ENCODE results near the gene PGM1. TPM values are rescaled to one million over a fixed set of nuclear protein-coding genes. Genes with fewer than 3 reads are reported as not detected.

Gene PGM1
- total RNA-seq, 1 experiment from 2014 or later, result 124 TPM

GRCh38 chr1:63675420-63675931, 82.3 kb downstream of the PGM1 start:
- ATAC-seq (no peak), DNase-seq (no peak)
- no peak overlapping the region for H2AFZ ChIP-seq (ENCODE audit: low read length)
- no peak overlapping the region for H3K9ac ChIP-seq (ENCODE audit: low read length)
- H3K27me3 ChIP-seq (ENCODE audit: low read length), result no peaks in the 10 kb centered on the region
- no peaks in the 10 kb centered on the region for H3K9me3 ChIP-seq (ENCODE audit: low read length)
- intact Hi-C loops (cut with micrococcal nuclease), result loop anchor here (10.0 kb wide), 1 partner anchor 239 kb away; no protein-coding TSS in a partner anchor
- H3K27ac ChIP-seq (ENCODE audit: low read length), result no peak overlapping the region
- no peak overlapping the region for H3K4me2 ChIP-seq (ENCODE audit: low read length)
- H3K4me1 ChIP-seq (ENCODE audit: insufficient read depth, low read length), result peaks cover 14% of the 10 kb centered on the region
- H4K20me1 ChIP-seq (ENCODE audit: low read length), result no peaks in the 10 kb centered on the region
- H3K9me2 ChIP-seq (replicated peaks; ENCODE audit: low read length), result no peaks in the 10 kb centered on the region
- H3K36me3 ChIP-seq (ENCODE audit: low read depth, low read length), result no peaks in the 10 kb centered on the region
- BruUV-seq (replicated peaks), result no TSS peak
- no peak overlapping the region for H3K4me3 ChIP-seq (ENCODE audit: low read length)
- TF ChIP-seq EZH2phosphoT487 (IDR thresholded peaks at IDR 0.05; ENCODE audit: borderline replicate concordance, low read length) (no peak), EZH2 (IDR thresholded peaks at IDR 0.05; ENCODE audit: low read length, unreplicated experiment) (no peak)
- TF ChIP-seq, protein P1, sequence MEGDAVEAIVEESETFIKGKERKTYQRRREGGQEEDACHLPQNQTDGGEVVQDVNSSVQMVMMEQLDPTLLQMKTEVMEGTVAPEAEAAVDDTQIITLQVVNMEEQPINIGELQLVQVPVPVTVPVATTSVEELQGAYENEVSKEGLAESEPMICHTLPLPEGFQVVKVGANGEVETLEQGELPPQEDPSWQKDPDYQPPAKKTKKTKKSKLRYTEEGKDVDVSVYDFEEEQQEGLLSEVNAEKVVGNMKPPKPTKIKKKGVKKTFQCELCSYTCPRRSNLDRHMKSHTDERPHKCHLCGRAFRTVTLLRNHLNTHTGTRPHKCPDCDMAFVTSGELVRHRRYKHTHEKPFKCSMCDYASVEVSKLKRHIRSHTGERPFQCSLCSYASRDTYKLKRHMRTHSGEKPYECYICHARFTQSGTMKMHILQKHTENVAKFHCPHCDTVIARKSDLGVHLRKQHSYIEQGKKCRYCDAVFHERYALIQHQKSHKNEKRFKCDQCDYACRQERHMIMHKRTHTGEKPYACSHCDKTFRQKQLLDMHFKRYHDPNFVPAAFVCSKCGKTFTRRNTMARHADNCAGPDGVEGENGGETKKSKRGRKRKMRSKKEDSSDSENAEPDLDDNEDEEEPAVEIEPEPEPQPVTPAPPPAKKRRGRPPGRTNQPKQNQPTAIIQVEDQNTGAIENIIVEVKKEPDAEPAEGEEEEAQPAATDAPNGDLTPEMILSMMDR (conservative IDR thresholded peaks at IDR 0.05; ENCODE audit: low read depth, low read length), result no peak
- ChIA-PET POLR2A (ENCODE audit: unreplicated experiment) (interaction anchor here (0.6 kb wide), 1 partner anchor 89 kb away, joined by 5 read pairs; no protein-coding TSS in a partner anchor), CTCF (interaction anchor here (0.7 to 1.4 kb wide), 2 partner anchors 16 to 239 kb away, joined by 3 to 29 read pairs; no protein-coding TSS in a partner anchor)
- no peaks in the 10 kb centered on the region for H3F3A ChIP-seq (ENCODE audit: low read length, unreplicated experiment)
- H3K79me2 ChIP-seq (ENCODE audit: low read length), result no peaks in the 10 kb centered on the region

DNA sequence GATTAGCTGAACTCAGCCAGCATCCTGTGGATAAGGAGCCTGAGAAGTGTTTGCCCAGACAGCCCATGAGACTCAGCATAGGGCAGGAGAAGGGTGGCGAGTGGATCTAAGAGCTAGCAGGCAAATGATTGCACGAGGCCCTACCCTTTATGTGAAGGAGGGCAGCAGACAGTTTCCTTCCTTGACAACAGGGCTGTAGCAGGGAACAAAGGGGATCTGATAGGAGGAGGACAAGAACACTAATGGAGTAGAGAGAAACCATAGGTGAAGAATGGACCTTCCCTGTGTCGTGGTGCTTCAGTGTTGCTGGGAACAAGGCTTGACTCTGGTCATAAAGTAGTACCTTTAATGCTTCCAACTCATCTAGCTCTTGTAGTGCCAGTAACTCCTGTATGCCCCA, 84.3 kb downstream of the PGM1 start:
- Histone ChIP-seq H3K79me2 (ENCODE audit: low read length) (no peaks in the 10 kb centered on the region), H3K36me3 (ENCODE audit: low read depth, low read length) (no peaks in the 10 kb centered on the region), H4K20me1 (ENCODE audit: low read length) (no peaks in the 10 kb centered on the region), H2AFZ (ENCODE audit: low read length) (no peak overlapping the region), H3K9ac (ENCODE audit: low read length) (no peak overlapping the region), H3K4me1 (ENCODE audit: insufficient read depth, low read length) (peaks cover 14% of the 10 kb centered on the region), H3K9me2 (replicated peaks; ENCODE audit: low read length) (no peaks in the 10 kb centered on the region), H3F3A (ENCODE audit: low read length, unreplicated experiment) (no peaks in the 10 kb centered on the region), H3K4me2 (ENCODE audit: low read length) (no peak overlapping the region), H3K27ac (ENCODE audit: low read length) (no peak overlapping the region), H3K4me3 (ENCODE audit: low read length) (no peak overlapping the region), H3K9me3 (ENCODE audit: low read length) (no peaks in the 10 kb centered on the region), H3K27me3 (ENCODE audit: low read length) (no peaks in the 10 kb centered on the region)
- ATAC-seq, result no peak
- ChIA-PET CTCF (no interaction called here), POLR2A (ENCODE audit: unreplicated experiment) (no interaction called here)
- BruUV-seq (replicated peaks), result no TSS peak
- TF ChIP-seq EZH2phosphoT487 (IDR thresholded peaks at IDR 0.05; ENCODE audit: borderline replicate concordance, low read length), result no peak
- TF ChIP-seq, protein P1 (conservative IDR thresholded peaks at IDR 0.05; ENCODE audit: low read depth, low read length), result no peak
- TF ChIP-seq EZH2 (IDR thresholded peaks at IDR 0.05; ENCODE audit: low read length, unreplicated experiment), result no peak
- DNase-seq, result no peak
- intact Hi-C loops (cut with micrococcal nuclease), result loop anchor here (10.0 kb wide), 1 partner anchor 237 kb away; no protein-coding TSS in a partner anchor

- H3K9me2 ChIP-seq (replicated peaks; ENCODE audit: low read length), result no peaks in the 10 kb centered on the region
- TF ChIP-seq EZH2 (IDR thresholded peaks at IDR 0.05; ENCODE audit: low read length, unreplicated experiment) (no peak), EZH2phosphoT487 (IDR thresholded peaks at IDR 0.05; ENCODE audit: borderline replicate concordance, low read length) (no peak)
- TF ChIP-seq, protein P1 (conservative IDR thresholded peaks at IDR 0.05; ENCODE audit: low read depth, low read length), result no peak
- H3K79me2 ChIP-seq (ENCODE audit: low read length), result no peaks in the 10 kb centered on the region
- CTCF ChIA-PET, result interaction anchor here (0.7 kb wide), 1 partner anchor 31 kb away, joined by 3 read pairs; no protein-coding TSS in a partner anchor
- H3K4me3 ChIP-seq (ENCODE audit: low read length), result no peak overlapping the region
- intact Hi-C loops (cut with micrococcal nuclease), result loop anchor here (10.0 kb wide), 1 partner anchor 237 kb away; no protein-coding TSS in a partner anchor
- no peaks in the 10 kb centered on the region for H3K36me3 ChIP-seq (ENCODE audit: low read depth, low read length)
- H3K27me3 ChIP-seq (ENCODE audit: low read length), result no peaks in the 10 kb centered on the region
- H4K20me1 ChIP-seq (ENCODE audit: low read length), result no peaks in the 10 kb centered on the region
- no peak overlapping the region for H3K9ac ChIP-seq (ENCODE audit: low read length)
- H3K4me2 ChIP-seq (ENCODE audit: low read length), result no peak overlapping the region
- BruUV-seq (replicated peaks), result no TSS peak
- no peak for DNase-seq
- H3F3A ChIP-seq (ENCODE audit: low read length, unreplicated experiment), result no peaks in the 10 kb centered on the region
- no peaks in the 10 kb centered on the region for H3K9me3 ChIP-seq (ENCODE audit: low read length)
- peaks cover 14% of the 10 kb centered on the region for H3K4me1 ChIP-seq (ENCODE audit: insufficient read depth, low read length)
- POLR2A ChIA-PET (ENCODE audit: unreplicated experiment), result interaction anchor here (0.6 kb wide), 1 partner anchor 69 kb away, joined by 5 read pairs; no protein-coding TSS in a partner anchor
- H3K27ac ChIP-seq (ENCODE audit: low read length), result no peak overlapping the region
- ATAC-seq, result no peak
- H2AFZ ChIP-seq (ENCODE audit: low read length), result no peak overlapping the region
Observed at GRCh38 chr1:63678200-63678599, 85.0 kb downstream of the PGM1 start.

All from PC-3 (cell line).